ENCODE data around the gene DPH6. TPM values are rescaled to one million over a fixed set of nuclear protein-coding genes. Genes with fewer than 3 reads are reported as not detected.

The DPH6 gene
- total and polyA plus RNA-seq, 2 experiments from 2014 or later, result 11.3 to 14.4 TPM

DNA sequence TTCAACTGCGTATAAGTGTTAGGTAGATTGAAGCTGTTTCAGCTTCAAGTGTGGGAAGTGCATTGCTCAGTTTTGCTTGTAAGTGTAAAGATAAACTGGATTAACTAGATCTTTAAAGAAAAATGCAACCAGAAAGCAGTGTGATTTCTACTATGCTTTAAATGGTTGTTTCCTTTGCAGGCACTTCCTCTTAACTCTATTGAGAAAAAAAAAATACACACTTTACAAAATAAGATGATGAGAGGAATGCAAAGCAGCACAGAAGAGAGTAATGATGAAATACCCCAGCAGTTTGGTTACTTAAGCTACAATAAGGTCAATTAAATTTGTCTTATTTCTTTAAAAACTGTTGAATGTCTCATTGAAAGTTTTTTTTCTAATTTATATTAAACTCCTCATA, 40.8 kb downstream of the DPH6 start:
- H3K36me3 ChIP-seq (replicated peaks; ENCODE audit: insufficient read depth, low read depth), result no peaks in the 10 kb centered on the region
- H3K4me2 ChIP-seq, result no peak overlapping the region
- peaks cover 23% of the 10 kb centered on the region for H3K4me1 ChIP-seq (ENCODE audit: insufficient read depth)
- no peaks in the 10 kb centered on the region for H4K20me1 ChIP-seq (ENCODE audit: insufficient read depth, poor library complexity, severe bottlenecking)
- H3K9me2 ChIP-seq (replicated peaks; ENCODE audit: insufficient read depth), result no peaks in the 10 kb centered on the region
- no peak for DNase-seq (ENCODE audit: low spot score)
- H3K9me3 ChIP-seq (ENCODE audit: low read depth), result no peaks in the 10 kb centered on the region
- TF ChIP-seq EZH2phosphoT487 (IDR thresholded peaks at IDR 0.05; ENCODE audit: low read depth, severe bottlenecking, unreplicated experiment), result no peak
- TF ChIP-seq EZH2 (IDR thresholded peaks at IDR 0.05; ENCODE audit: borderline replicate concordance), result no peak
- TF ChIP-seq, protein P1, sequence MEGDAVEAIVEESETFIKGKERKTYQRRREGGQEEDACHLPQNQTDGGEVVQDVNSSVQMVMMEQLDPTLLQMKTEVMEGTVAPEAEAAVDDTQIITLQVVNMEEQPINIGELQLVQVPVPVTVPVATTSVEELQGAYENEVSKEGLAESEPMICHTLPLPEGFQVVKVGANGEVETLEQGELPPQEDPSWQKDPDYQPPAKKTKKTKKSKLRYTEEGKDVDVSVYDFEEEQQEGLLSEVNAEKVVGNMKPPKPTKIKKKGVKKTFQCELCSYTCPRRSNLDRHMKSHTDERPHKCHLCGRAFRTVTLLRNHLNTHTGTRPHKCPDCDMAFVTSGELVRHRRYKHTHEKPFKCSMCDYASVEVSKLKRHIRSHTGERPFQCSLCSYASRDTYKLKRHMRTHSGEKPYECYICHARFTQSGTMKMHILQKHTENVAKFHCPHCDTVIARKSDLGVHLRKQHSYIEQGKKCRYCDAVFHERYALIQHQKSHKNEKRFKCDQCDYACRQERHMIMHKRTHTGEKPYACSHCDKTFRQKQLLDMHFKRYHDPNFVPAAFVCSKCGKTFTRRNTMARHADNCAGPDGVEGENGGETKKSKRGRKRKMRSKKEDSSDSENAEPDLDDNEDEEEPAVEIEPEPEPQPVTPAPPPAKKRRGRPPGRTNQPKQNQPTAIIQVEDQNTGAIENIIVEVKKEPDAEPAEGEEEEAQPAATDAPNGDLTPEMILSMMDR (IDR thresholded peaks at IDR 0.05; ENCODE audit: poor library complexity), result no peak
- no peaks in the 10 kb centered on the region for H3K79me2 ChIP-seq
- no peak overlapping the region for H3K27ac ChIP-seq
- 81% methylated on average over 1 of the region's 1 CpG for WGBS (ENCODE audit: low lambda C conversion rate, missing lambda C conversion rate)
- H3K4me3 ChIP-seq, result no peak overlapping the region
- H2AFZ ChIP-seq, result no peak overlapping the region
- H3K27me3 ChIP-seq, result no peaks in the 10 kb centered on the region

DNA sequence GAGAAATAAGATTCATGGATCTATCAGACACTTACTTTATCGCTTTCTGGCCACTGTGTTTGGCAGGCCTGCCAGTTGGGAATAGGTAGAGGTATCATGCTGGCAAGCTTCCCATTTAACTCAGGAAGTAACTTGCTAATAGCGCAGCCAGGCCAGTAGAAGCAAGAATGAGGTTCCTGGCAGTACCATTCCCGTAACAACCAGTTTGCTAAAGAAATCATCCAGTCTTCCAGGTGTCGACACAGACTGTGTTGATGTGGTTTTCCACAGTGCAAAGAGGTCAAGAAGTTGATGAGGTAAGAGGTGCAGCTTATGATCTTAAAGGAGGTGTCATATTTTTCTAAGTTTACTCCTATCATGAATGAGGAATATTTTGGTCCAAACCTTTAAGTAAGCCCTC, 46.2 kb downstream of the DPH6 start:
- Histone ChIP-seq H3K27me3 (no peaks in the 10 kb centered on the region), H3K36me3 (replicated peaks; ENCODE audit: insufficient read depth, low read depth) (no peaks in the 10 kb centered on the region), H3K9me3 (ENCODE audit: low read depth) (no peaks in the 10 kb centered on the region), H3K9me2 (replicated peaks; ENCODE audit: insufficient read depth) (no peaks in the 10 kb centered on the region), H3K79me2 (no peaks in the 10 kb centered on the region), H3K4me3 (no peak overlapping the region), H4K20me1 (ENCODE audit: insufficient read depth, poor library complexity, severe bottlenecking) (no peaks in the 10 kb centered on the region), H3K4me1 (ENCODE audit: insufficient read depth) (no peaks in the 10 kb centered on the region), H2AFZ (no peak overlapping the region), H3K4me2 (no peak overlapping the region), H3K27ac (no peak overlapping the region)
- TF ChIP-seq, protein P1 (IDR thresholded peaks at IDR 0.05; ENCODE audit: poor library complexity), result no peak
- TF ChIP-seq EZH2 (IDR thresholded peaks at IDR 0.05; ENCODE audit: borderline replicate concordance) (no peak), EZH2phosphoT487 (IDR thresholded peaks at IDR 0.05; ENCODE audit: low read depth, severe bottlenecking, unreplicated experiment) (no peak)
- WGBS (ENCODE audit: low lambda C conversion rate, missing lambda C conversion rate), result 94% methylated on average over 4 of the region's 4 CpGs
- peak; percentile 5 for DNase-seq (ENCODE audit: low spot score)

DNA sequence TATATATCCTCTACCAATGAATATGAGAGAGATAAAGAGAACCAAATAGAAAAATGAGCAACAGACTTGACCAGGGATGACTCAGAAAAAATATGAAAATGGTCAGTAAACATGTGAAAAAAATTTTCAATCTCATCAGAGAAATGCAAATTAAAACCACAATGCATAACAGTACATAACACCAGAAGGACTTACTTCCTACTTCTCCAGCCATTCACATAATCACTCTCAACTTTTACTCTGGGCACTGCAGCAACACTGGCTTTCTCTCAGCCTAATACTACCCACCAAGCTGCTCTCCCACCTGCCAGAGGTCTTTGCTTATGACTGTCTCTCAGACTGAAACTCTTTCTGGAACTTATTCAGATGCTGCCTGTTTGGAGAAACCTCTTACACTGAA, 49.4 kb downstream of the DPH6 start:
- no peaks in the 10 kb centered on the region for H3K79me2 ChIP-seq
- no peaks in the 10 kb centered on the region for H3K27me3 ChIP-seq
- H3K36me3 ChIP-seq (replicated peaks; ENCODE audit: insufficient read depth, low read depth), result no peaks in the 10 kb centered on the region
- TF ChIP-seq, protein P1 (IDR thresholded peaks at IDR 0.05; ENCODE audit: poor library complexity), result no peak
- TF ChIP-seq EZH2phosphoT487 (IDR thresholded peaks at IDR 0.05; ENCODE audit: low read depth, severe bottlenecking, unreplicated experiment) (no peak), EZH2 (IDR thresholded peaks at IDR 0.05; ENCODE audit: borderline replicate concordance) (no peak)
- no peak overlapping the region for H3K27ac ChIP-seq
- H3K4me1 ChIP-seq (ENCODE audit: insufficient read depth), result peaks cover 4% of the 10 kb centered on the region
- H4K20me1 ChIP-seq (ENCODE audit: insufficient read depth, poor library complexity, severe bottlenecking), result no peaks in the 10 kb centered on the region
- no peaks in the 10 kb centered on the region for H3K9me2 ChIP-seq (replicated peaks; ENCODE audit: insufficient read depth)
- H3K4me2 ChIP-seq, result no peak overlapping the region
- H2AFZ ChIP-seq, result no peak overlapping the region
- DNase-seq (ENCODE audit: low spot score), result no peak
- H3K4me3 ChIP-seq, result no peak overlapping the region
- H3K9me3 ChIP-seq (ENCODE audit: low read depth), result no peaks in the 10 kb centered on the region

DNA sequence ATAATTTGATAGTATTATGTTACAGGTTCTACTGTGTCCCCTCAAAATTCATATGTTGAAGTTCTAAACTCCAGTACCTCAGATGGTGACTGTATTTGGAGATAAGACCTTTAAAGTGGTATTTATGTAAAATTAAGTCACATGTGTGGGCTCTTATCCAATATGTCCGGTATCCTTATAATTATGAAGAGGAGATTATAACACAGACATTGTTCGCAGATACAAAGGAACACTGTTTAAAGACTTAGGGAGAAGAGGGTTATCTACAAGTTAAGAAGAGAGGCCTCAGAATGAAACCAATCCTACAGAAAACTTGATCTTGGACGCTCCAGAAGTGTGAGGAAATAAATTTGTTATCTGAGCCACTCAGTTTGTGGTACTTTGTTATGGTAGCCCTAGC, 50.9 kb downstream of the DPH6 start:
- Histone ChIP-seq H3K9me3 (ENCODE audit: low read depth) (no peaks in the 10 kb centered on the region), H3K4me2 (no peak overlapping the region), H3K9me2 (replicated peaks; ENCODE audit: insufficient read depth) (no peaks in the 10 kb centered on the region), H3K36me3 (replicated peaks; ENCODE audit: insufficient read depth, low read depth) (no peaks in the 10 kb centered on the region), H3K27me3 (no peaks in the 10 kb centered on the region), H3K4me3 (no peak overlapping the region), H3K4me1 (ENCODE audit: insufficient read depth) (peaks cover 4% of the 10 kb centered on the region), H2AFZ (no peak overlapping the region), H3K79me2 (no peaks in the 10 kb centered on the region), H4K20me1 (ENCODE audit: insufficient read depth, poor library complexity, severe bottlenecking) (no peaks in the 10 kb centered on the region), H3K27ac (no peak overlapping the region)
- 84% methylated on average over 3 of the region's 3 CpGs for WGBS (ENCODE audit: low lambda C conversion rate, missing lambda C conversion rate)
- DNase-seq (ENCODE audit: low spot score), result no peak
- TF ChIP-seq, protein P1 (IDR thresholded peaks at IDR 0.05; ENCODE audit: poor library complexity), result no peak
- no peak for TF ChIP-seq EZH2phosphoT487 (IDR thresholded peaks at IDR 0.05; ENCODE audit: low read depth, severe bottlenecking, unreplicated experiment)
- TF ChIP-seq EZH2 (IDR thresholded peaks at IDR 0.05; ENCODE audit: borderline replicate concordance), result no peak
